Renal cortical epithelial cell (primary cell): ENCODE measurements around the gene MBD2. TPM values are rescaled to one million over a fixed set of nuclear protein-coding genes. Genes with fewer than 3 reads are reported as not detected.
A peak's percentile ranks its signal among the peaks of the same experiment; 100 is the strongest.
"Not testable (repeated sequence)": the region's sequence is repeated elsewhere in the genome, so short reads cannot be mapped to it uniquely, and the experiment has no call there.

ENCODE experiments used
- DNase-seq: peaks from one replicate; pipeline ENCODE4 v3.0.0-alpha.2; 2011; ENCODE audit warnings: low read depth
- total RNA-seq: library from RNA; depleted of rRNA; stranded (reverse); fragments of >200 nt; gene quantifications from 2 replicates; pipeline ENCODE4 v1.2.3, GENCODE V29; 2014

Gene MBD2
- total RNA-seq, 1 donor from 2014 or later, result 38.4 TPM

DNA sequence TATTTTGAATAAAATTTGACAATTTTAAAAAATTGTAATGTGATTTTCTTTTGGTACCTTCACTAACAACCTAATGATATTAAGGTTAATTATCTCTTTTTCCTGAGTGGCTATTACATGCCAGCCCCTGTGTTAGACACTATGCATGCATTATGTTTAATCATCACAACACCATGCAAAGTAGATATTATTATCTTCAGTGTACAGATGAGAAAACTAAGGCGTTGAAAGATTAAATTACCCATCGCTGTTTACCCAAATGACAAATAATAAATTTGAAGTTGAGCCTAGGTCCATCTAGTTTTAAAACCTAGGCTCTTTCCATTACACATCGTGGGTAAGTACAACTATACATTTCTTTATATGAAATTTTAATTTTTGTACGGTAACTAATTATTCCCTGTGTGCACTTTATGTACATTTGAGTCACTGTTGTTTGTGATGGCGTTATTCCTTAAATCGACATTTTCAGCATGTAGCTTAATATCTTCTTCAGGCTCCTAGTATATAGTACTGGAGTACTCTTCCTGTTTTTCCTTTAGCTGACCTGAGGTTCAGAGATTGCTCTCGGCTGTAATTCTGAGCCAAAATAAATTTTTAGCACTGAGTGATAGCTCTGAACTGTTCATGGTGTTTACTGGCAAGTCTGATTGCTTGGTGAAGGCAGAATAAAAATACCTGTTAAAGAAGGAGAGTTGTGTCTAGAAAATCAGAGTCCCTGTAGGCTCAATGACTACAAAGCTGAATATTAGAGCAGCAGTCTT is 13.9 kb upstream of the MBD2 start:
- no peak for DNase-seq

DNA sequence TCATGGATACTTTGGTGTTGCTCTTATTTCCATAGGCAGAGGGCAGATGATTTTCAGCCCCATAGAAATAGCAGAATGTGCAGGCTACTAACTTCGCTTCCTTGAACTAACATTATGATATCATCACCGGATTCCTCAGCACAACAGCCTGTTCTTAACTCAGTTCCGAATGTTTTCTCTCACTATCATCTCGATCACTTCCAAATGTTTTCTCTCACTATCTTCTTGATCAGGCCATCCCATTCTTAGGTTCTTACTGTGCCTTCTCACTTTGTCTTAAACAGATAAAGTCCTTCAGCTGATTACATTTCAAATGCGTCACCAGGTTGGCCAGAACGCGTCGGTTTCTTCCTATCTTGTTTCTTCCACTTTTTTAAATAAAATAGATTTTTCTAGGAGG is 11.4 kb upstream of the MBD2 start:
- DNase-seq, result no peak

DNA sequence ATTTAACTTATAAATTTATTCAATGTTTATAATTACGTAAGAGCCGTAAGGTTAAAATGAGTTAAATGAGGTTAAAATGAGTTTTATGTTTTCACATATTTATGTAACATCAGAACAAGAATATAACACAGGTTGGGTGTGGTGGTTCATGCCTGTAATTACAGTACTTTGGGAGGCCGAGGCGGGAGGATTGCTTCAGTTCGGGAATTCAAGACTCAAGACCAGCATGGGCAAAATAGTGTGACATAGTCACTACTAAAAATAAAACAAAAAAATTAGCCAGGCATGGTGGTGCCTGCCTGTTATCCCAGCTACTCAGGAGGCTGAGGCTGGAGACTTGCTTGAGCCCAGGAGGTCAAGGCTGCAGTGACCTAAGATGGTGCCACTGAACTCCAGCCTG is 9.3 kb upstream of the MBD2 start:
- DNase-seq, result no peak

DNA sequence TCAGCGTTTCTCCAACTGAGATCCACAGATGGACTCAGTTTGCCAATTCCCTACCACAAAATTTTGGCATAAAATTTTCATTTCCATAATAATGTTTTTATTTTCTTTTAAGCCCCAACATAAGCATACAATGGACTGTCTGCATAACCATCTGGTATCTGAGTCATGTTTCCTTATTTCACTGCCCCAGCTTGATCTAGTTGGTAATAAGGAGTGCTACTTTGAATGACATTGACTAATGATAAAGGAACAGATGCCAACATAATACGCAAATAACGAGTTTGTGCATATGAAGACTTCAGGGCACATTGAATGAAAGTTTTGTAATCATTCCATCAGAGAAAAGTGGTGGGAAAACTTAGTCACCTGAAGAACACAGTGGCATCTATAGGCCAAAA is 8.8 kb upstream of the MBD2 start:
- no peak for DNase-seq

DNA sequence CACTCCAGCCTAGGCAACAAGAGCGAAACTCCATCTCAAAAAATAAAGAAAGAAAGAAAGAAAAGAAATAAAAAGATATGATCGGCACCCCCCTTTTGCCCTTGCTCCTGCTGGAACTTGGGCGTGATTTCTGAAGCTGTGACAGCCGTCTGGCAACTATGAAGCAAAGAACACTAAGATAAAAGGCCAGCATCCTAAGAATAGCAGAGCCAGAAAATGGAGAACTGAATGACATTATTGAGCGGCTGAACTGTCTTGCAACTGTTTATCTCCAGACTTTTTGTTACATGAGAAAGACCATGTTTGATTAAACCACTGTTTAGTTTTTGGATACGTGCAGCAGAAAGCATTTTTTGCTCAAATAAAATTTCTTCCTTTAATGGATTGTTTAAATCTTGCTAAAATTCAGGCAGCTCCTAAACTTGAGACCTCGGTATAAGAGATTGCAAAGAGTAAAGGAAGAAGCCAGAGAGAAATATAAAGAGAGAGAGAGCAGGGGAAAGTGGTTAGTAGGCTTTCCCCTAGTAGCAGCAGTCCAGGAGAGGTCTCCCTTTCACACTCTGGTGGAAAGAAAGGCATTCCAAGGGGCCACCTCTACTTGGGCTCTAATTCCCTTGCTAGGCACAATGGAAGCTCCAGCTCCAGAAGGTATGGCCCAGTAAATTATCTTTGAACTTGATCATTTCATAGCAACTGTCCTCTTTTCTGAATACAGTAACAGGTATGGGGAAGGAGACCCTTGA is 8.2 kb upstream of the MBD2 start:
- no peak for DNase-seq

DNA sequence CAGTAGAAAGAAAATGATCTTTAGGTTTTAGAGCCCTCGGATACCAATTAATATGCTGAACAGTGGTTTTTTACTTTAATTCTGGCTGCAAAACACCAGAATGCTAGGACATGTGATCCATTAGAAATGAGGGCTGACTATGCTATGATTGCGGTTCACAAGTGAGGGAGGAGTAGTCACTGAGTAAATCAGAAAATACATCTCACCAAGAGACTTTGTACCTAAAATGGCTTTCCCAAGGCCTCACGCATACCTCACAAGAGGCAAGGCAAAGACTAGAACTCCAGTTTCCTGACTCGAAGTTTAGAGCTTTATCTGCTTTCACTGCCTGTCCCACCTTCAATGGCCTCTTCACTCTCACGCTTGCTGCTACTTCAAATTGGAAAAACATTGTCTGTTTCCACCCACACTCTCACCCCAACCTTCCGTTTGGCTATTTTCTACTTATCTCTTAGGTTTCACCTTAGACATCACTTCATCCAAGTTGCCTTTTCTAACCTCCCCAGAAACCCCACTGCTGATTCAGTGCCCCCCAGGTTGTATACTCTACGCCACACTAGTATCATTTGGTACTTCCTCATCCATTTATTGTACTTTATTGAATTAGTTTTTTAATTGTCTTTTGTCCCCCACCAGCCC is 5.1 kb upstream of the MBD2 start:
- DNase-seq, result no peak

DNA sequence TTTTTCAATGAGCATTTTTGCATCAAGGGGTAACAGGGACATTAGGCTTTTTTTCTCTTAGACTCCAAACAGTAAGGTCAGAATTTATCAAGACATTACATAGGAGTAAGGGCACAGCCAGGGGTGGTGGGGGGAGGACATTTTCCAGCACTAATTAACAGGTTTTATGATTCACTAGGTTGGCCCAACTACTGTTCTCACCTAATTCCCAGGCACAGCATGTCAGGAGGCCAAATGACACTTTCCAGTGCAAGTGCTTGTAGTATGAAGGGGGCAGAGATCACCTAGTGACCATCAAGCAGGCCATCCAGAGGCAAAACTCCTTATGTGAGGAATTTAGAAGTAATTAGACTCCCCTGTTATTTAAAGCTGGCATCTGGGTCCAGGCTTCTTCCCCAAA is 3.9 kb upstream of the MBD2 start:
- peak; percentile 80 for DNase-seq

DNA sequence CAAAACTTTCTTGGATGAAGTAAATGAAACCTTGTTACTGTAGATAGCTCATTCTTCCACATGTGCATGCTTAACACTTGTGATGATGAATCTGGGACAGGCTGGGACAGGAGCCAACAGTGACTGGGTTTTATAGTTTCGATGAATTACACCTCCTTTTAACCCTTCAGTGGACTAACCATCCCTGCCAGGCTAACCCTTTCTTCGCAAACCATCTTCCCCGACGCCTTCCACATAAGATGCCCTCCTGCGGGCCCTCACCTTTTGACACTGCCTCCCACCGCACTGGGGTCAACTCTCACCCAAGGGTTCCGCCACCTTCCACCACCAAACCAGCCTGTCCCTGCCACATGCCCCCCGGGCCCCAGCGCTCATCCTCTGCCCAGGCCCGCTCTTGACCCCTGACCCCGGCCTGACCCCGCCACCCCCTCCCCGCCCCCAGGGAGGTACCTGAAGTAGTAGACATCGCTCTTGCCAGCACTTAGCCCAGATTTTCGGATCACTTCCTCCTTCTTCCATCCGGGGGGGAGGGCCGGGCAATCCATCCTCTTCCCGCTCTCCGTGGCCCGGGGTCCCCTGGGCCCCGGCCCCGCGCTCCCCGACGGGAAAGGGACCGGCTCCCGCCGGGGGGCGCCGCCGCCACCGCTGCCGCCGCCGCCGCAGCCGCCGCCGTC is 764 bp downstream of the MBD2 start:
- peak; percentile 87 for DNase-seq

DNA sequence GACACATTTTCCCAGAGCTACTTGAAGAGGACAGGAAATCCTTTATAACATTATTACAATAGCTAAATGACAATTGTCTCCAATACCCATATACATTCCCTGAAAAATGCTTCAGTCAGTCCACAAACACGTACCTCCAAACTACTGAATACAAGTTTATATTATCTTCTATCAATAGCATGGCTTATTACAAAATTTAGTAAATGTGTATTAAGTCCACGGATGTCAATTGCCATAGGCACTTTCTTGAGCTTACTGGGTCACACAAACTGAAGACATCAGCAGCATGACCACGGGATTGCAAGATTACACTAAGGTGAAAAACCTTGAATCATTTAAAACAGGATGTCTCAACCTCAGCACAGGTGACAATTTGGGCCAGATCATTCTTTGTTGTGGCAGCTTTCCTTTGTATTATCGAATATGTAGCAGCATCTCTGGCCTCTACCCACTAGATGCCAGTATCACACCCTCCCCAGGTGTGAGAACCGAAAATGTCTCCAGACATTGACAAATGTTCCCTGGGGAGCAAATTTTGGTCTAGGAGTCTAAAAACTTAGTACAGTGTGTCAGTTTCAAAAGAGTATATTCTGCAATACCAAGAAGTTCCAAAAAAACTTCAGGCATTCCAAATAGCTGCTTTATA is 1.4 kb downstream of the MBD2 start:
- DNase-seq, result no peak

DNA sequence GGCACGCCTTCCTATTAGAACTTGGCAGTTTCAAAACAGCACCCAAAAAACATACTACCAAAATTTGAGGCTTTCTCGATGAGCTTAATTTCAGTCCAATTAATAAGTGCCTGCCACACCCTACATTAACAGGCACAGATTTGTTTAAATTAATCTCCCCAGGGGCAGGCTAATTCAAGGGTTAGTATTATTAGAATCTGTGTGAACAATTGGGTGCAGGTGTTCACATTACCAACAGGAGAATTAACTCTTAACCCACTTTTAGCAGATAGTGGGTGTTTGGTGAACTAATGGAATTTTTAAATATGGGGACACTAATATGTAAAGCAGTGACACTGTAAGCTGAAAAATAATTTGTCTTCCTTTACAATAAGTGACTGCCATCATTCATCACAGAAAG is 4.1 kb downstream of the MBD2 start:
- no peak for DNase-seq

DNA sequence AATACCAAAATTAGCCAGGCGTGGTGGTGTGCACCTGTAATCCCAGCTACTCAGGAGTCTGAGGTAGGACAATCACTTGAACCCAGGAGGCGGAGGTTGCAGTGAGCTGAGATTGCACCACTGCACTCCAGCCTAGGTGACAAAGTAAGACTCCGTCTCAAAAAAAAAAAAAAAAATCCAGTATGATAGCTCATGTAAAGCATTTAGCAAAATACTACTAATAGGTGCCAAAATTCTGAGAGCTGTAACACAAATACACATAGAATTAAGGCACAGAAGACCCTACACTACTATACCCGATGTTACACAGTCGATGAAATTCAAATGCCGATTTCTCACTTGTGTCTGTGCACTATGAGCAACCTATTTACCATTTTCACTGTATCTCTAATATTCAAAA is 5.7 kb downstream of the MBD2 start:
- DNase-seq, result not testable (repeated sequence)

DNA sequence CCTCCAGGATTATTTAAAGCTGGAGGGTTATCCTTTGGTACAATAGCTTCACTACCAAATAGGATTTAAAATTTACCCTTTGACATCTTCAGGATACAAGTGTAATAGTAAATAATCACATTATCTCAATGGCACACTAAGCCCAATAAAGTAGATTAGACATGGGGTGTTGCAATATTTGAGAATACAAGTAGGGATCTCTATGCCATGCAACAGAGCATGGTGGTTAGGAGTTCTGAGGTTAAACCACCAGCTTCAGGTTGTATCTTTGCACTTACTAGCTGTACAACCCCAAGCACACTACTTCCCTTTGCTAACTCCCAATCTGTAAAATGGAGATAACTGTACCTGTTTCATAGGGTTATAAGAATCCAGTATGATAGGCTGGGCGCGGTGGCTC is 6.2 kb downstream of the MBD2 start:
- peak; percentile 36 for DNase-seq

DNA sequence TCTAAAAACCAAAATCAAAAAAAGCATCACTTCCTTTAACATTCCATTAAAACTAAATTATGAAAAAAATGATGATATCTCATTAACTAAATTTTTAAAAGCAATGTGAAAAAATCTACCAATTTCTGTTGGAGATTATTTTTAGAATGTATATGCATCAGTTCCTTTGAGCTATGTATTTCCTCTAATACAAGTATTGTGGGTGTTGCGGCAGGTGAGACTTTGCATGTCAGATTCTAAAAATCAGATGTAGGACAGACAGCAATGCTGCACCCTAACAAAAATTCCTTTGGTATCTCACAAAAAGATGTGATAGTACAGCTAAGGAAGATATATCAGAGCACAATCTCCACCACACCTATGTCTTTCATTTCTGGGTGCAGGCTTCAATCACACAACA is 6.8 kb downstream of the MBD2 start:
- no peak for DNase-seq

DNA sequence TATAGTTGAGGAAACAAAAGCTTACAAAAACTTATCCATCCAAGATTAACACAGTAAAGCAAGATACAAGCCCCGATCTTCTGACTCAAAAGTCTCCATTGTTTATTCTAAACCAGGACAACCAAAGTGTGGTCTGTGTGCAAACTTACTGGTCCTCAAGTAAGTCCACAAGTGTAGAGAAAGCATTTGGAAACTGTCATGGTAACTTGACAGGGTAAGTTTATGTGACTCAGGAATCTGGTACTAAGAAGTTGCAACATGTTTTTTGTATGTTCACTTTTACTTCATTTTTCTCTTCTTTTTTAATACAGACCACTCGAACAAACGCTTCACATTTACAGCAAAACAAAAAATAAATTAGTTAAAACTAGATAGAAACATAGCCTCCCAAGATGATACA is 9.4 kb downstream of the MBD2 start:
- peak; percentile 66 for DNase-seq

DNA sequence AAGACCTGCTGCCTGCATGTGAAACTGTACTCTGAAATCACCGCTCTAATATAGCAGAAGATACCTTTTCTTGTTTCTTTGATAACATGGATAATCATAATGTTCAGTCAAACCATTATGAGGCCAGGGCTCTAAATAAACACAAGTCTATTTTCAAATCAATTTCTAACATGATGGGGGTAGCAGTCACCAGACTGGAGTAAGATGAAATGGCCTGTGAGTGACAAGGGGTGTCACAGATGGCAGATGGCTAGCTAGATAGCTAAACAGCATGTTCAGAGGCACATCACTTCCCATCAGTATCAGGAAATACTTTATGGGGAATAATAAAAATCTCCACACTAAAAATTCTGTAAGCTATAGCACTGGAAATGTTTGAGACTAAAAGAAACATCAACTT is 14.0 kb downstream of the MBD2 start:
- no peak for DNase-seq

DNA sequence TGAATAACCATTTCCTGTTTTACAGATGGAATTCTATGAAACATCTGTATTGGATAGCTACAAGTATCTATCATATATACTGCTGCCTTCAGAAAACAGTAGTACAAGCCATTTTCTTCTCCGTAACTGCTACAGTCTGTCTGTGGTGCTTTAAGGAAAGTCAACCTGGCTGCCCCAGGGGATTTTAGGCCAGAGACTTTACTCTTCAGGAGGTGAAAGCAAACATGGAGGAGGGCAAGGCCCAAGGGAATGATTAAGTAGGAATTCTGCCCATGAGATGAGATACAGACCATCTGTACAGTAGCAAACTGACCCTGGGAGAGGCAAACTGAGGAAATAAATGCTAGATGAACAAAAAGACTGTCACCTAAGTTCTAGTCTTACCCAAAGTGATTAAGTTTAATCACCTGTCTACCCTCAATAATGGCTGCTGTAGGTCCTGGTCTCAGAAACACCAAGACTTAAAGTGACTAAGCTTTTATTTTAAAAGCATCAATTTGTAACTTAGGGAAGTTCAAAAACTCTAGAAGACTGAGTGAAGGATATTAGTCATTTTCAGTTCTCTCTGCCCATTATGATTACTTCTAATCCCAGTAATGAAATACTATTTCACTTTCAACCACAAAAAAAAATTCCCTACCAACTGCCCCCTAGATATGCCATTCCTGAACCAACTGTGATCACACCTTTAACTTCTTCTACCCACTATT is 14.8 kb downstream of the MBD2 start:
- DNase-seq, result peak; percentile 41

DNA sequence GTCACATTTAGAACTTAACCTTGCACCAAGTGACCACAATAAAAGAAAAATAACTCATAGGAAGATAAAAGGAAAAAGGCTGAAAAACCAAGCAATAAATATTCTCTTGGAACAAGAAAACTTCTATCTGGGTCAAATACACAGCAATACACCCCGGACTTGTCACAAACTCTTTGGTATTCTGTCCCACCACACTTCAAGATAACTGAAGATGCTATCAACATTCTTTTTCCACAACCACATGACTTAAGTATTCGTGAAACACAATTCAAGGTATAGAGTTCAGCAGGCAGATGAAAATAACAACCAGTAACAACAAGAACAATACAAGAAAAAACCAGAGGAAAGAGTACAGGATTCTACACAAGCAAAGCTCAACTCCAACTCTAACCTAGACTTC is 18.0 kb downstream of the MBD2 start:
- DNase-seq, result no peak

DNA sequence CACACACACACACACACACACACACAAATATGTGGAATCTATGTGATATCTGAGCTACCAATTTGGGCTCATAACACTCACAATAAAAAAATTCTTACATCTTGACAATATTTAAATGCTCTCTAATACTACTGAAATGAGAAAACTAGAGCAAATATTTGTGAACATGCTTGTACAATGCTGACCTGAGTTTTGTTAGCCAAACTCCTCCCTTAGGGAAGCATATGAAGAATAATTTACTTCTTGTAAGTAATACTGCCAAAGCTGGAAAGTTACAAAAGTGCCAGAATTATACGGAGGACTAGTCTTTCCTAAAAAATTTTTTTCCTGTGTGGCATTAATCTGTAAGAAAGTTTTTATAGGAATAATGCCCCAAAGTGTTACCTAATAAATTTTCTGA is 18.5 kb downstream of the MBD2 start:
- DNase-seq, result no peak

DNA sequence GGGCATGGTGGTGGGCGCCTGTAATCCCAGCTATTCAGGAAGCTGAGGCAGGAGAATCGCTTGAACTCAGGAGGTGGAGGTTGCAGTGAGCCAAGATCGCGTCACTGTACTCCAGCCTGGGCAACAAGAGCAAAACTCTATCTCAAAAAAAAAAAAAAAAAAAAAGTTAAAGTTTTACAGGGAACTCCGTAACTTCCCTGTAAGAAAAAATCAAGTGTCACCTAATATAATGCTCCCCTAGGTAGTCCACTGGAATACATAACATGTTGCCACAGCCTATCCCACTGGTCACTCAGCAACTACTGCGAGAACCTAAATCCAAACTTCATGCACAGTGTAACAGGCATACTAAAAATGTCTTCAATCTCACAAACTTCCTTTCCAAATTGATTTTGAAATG is 19.0 kb downstream of the MBD2 start:
- not testable (repeated sequence) for DNase-seq

DNA sequence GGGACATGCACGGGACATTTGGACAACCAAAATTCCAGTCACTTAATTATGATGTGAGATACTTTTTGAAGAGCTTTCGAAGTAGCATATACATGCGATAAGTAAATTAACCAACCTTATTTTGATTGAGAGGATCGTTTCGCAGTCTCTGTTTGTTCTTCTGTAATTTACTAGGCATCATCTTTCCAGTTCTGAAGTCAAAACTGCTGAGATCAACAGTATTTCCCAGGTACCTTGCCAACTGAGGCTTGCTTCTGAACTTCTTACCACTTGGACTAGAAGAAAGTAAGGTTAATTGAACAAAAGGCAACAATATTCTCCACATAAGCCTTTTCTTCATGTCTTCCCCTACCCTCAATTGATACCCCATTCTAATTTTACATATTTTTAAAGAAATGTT is 19.6 kb downstream of the MBD2 start:
- DNase-seq, result no peak

DNA sequence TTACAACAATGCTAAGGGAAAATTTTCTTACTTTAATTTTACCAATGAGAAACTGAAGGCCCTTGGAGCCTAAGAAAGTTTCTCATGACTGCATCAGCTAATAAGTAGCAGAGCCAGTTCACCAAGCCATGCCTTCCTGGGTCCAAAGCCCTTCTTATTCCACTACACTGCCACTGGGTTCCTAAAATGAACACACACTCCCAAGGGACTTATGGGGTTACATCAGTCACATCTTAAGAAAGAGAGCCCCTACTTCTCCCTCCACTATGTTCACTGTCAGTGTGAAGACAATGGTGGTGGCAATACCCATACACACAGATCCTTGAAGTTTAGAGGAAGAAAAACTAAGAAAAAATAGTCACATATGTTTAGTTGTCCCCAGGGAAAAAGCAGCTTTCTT is 20.6 kb downstream of the MBD2 start:
- DNase-seq, result no peak
